SK-N-SH (cell line): ENCODE measurements around the gene ADRA1B. TPM values are rescaled to one million over a fixed set of nuclear protein-coding genes. Genes with fewer than 3 reads are reported as not detected.

Experiments
- CTCF ChIA-PET: fragments of 300-600, 350-600 bp; formaldehyde crosslinking; extraction: SDS; loops from one replicate; lab custom pipeline; 2021; lab: Yijun Ruan, JAX
- POLR2A ChIA-PET: fragments of 350-600 bp; sonication (Branson Sonifier 250); formaldehyde crosslinking; extraction: SDS; loops from one replicate; lab custom pipeline; 2020; ENCODE audit warnings: antibody characterized with exemption, inconsistent platforms; lab: Yijun Ruan, JAX
- DNase-seq: peaks from one replicate; pipeline ENCODE4 v3.0.0; 2012
- H2AFZ ChIP-seq: fragments of 200-600 bp; sonication (generic); 2 replicates; pipeline ENCODE4 v1.8.1; 2016; ENCODE audit warnings: antibody characterized with exemption, mild to moderate bottlenecking, low read depth
- H3F3A ChIP-seq: fragments of 200-600 bp; sonication (generic); replicated peaks from 2 replicates; pipeline ENCODE3; 2016; ENCODE audit warnings: antibody characterized with exemption, mild to moderate bottlenecking; ENCODE audit not compliant: insufficient read depth
- H3K27ac ChIP-seq, 2 experiments: fragments of 200-500 bp in 1 of 2; fragments of 200-600 bp in 1 of 2; sonication (Bioruptor generic) in 1 of 2; sonication (generic), shearing (Covaris generic) in 1 of 2; 2 replicates each; pipeline versions ENCODE4 v1.5.1 to v1.6.1; 2014 to 2016; ENCODE audit warnings: low read depth in 2 of 2, inconsistent platforms in 1 of 2, low read length in 1 of 2, mild to moderate bottlenecking in 1 of 2, mixed read lengths in 1 of 2
- H3K27me3 ChIP-seq: fragments of 200-600 bp; sonication (generic), shearing (Covaris generic); 2 replicates; pipeline ENCODE4 v1.6.1; 2016; ENCODE audit warnings: mixed run types; ENCODE audit not compliant: insufficient read depth
- H3K36me3 ChIP-seq, 2 experiments: fragments of 200-500 bp in 1 of 2; fragments of 200-600 bp in 1 of 2; sonication (Bioruptor generic) in 1 of 2; sonication (generic) in 1 of 2; replicated peaks in 1 of 2; 2 replicates each; pipeline versions ENCODE3 to v1.5.1; 2014 to 2016; ENCODE audit warnings: low read length in 1 of 2, mild to moderate bottlenecking in 1 of 2; ENCODE audit not compliant: insufficient read depth in 2 of 2, control insufficient read depth in 1 of 2
- H3K4me1 ChIP-seq, 2 experiments: fragments of 200-500 bp in 1 of 2; fragments of 200-600 bp in 1 of 2; sonication (Bioruptor generic) in 1 of 2; sonication (generic), shearing (Covaris generic) in 1 of 2; 2 replicates each; pipeline versions ENCODE4 v1.5.1 to v1.6.1; 2014 to 2016; ENCODE audit warnings: low read depth in 1 of 2, low read length in 1 of 2, mixed run types in 1 of 2; ENCODE audit not compliant: insufficient read depth in 2 of 2, control insufficient read depth in 1 of 2
- H3K4me2 ChIP-seq: fragments of 200-600 bp; sonication (generic), shearing (Covaris generic); 2 replicates; pipeline ENCODE4 v1.6.1; 2017; ENCODE audit warnings: mixed run types
- H3K4me3 ChIP-seq, 2 experiments: fragments of 200-500 bp in 1 of 2; fragments of 200-600 bp in 1 of 2; sonication (Bioruptor generic) in 1 of 2; sonication (generic), shearing (Covaris generic) in 1 of 2; 2 replicates each; pipeline versions ENCODE4 v1.5.1 to v1.8.1; 2014 to 2016; ENCODE audit warnings: low read depth in 2 of 2, inconsistent platforms in 1 of 2, low read length in 1 of 2, mild to moderate bottlenecking in 1 of 2, mixed read lengths in 1 of 2, moderate library complexity in 1 of 2
- H3K79me2 ChIP-seq: fragments of 200-600 bp; sonication (generic); 2 replicates; pipeline ENCODE4 v1.8.1; 2017; ENCODE audit warnings: mild to moderate bottlenecking; ENCODE audit not compliant: insufficient read depth
- H3K9ac ChIP-seq: fragments of 200-600 bp; sonication (generic); 2 replicates; pipeline ENCODE4 v1.6.1; 2017; ENCODE audit warnings: mixed run types
- H3K9me2 ChIP-seq: fragments of 200-600 bp; sonication (generic); 2 replicates; pipeline ENCODE4 v1.6.1; 2017; ENCODE audit warnings: mixed run types
- H3K9me3 ChIP-seq: fragments of 200-600 bp; sonication (generic); 2 replicates; pipeline ENCODE4 v1.6.1; 2017; ENCODE audit warnings: mixed run types, mild to moderate bottlenecking, moderate library complexity
- H4K20me1 ChIP-seq: fragments of 200-600 bp; sonication (generic); 2 replicates; pipeline ENCODE4 v1.6.1; 2017; ENCODE audit warnings: mild to moderate bottlenecking, mixed run types; ENCODE audit not compliant: insufficient read depth
- CTCF ChIP-seq: fragments of 200-600 bp; sonication (generic); IDR thresholded peaks from 2 replicates; pipeline ENCODE4 v1.6.1; 2017; ENCODE audit warnings: antibody characterized with exemption, mild to moderate bottlenecking, moderate library complexity
- ELF1 ChIP-seq: IDR thresholded peaks from 2 replicates; pipeline ENCODE4 v1.4.0; 2012
- FOSL2 ChIP-seq: IDR thresholded peaks from 2 replicates; pipeline ENCODE4 v1.4.0; 2012; ENCODE audit warnings: low read depth, mild to moderate bottlenecking, moderate library complexity, borderline replicate concordance
- FOXM1 ChIP-seq: IDR thresholded peaks from 2 replicates; pipeline ENCODE4 v1.4.0; 2012; ENCODE audit warnings: low read depth, mild to moderate bottlenecking
- IRF3 ChIP-seq: fragments of 150-350 bp; IDR thresholded peaks from 2 replicates; pipeline ENCODE4 v1.6.1; 2016; ENCODE audit warnings: mild to moderate bottlenecking, low read depth, low read length
- JUND ChIP-seq: IDR thresholded peaks from 2 replicates; pipeline ENCODE4 v1.4.0; 2012
- NRF1 ChIP-seq: IDR thresholded peaks from 2 replicates; pipeline ENCODE4 v1.6.1; 2012; ENCODE audit warnings: low read depth, mild to moderate bottlenecking, low read length
- RCOR1 ChIP-seq: fragments of 150-350 bp; IDR thresholded peaks from 2 replicates; pipeline ENCODE4 v1.6.1; 2017; ENCODE audit warnings: antibody characterized with exemption, low read length
- REST ChIP-seq: IDR thresholded peaks from 2 replicates; pipeline ENCODE4 v1.6.1; 2012; ENCODE audit warnings: mild to moderate bottlenecking, low read depth, low read length, moderate library complexity
- RFX5 ChIP-seq: IDR thresholded peaks from 2 replicates; pipeline ENCODE4 v1.6.1; 2012; ENCODE audit warnings: mild to moderate bottlenecking, improper control_type of control experiment, low read length
- RXRA ChIP-seq: IDR thresholded peaks from 2 replicates; pipeline ENCODE4 v1.4.0; 2012; ENCODE audit warnings: low read depth, mild to moderate bottlenecking, borderline replicate concordance
- SIN3A ChIP-seq: IDR thresholded peaks from 2 replicates; pipeline ENCODE4 v1.6.1; 2012; ENCODE audit warnings: low read depth, mild to moderate bottlenecking, low read length, moderate library complexity, borderline replicate concordance
- TAF1 ChIP-seq: IDR thresholded peaks from 2 replicates; pipeline ENCODE4 v1.6.1; 2012; ENCODE audit warnings: low read depth, mild to moderate bottlenecking, low read length, moderate library complexity, borderline replicate concordance
- TCF12 ChIP-seq: IDR thresholded peaks from 2 replicates; pipeline ENCODE4 v1.4.0; 2012
- TEAD4 ChIP-seq: IDR thresholded peaks from 2 replicates; pipeline ENCODE4 v1.4.0; 2012; ENCODE audit warnings: mild to moderate bottlenecking, borderline replicate concordance; ENCODE audit not compliant: insufficient read depth
- USF1 ChIP-seq: IDR thresholded peaks from 2 replicates; pipeline ENCODE4 v1.4.0; 2012; ENCODE audit warnings: low read depth, borderline replicate concordance
- USF2 ChIP-seq: fragments of 150-350 bp; IDR thresholded peaks from 2 replicates; pipeline ENCODE4 v1.6.1; 2017; ENCODE audit warnings: antibody characterized with exemption, low read length, low read depth, borderline replicate concordance
- WGBS: methylation state at CpG from one replicate; pipeline ENCODE4 v1.1.6; 2017; ENCODE audit warnings: low lambda C conversion rate; 5-methylcytosine and 5-hydroxymethylcytosine counted together
- polyA plus RNA-seq, 3 experiments: library from polyadenylated mRNA; depleted of rRNA; stranded (reverse); fragments of >200 nt; gene quantifications; 2 replicates each; pipeline ENCODE4 v1.2.3, GENCODE V29; 2012

Gene ADRA1B
- polyA plus RNA-seq, 1 of the 3 experiments (the other 2 are of a cell fraction) = 2.2 TPM

- no peaks in the 10 kb centered on the region for H3K4me1 ChIP-seq
- H4K20me1 ChIP-seq = no peaks in the 10 kb centered on the region
- WGBS = 83% methylated on average over 4 of the region's 4 CpGs
- H3K9me3 ChIP-seq = no peaks in the 10 kb centered on the region
- TF ChIP-seq RXRA (no peak), USF2 (no peak), IRF3 (no peak), FOXM1 (no peak), TAF1 (no peak), NRF1 (no peak), RCOR1 (no peak), TCF12 (no peak), USF1 (no peak), ELF1 (no peak), RFX5 (no peak)
- peaks cover 0 to 3% of the 10 kb centered on the region in 2 experiments for H3K36me3 ChIP-seq
- ChIA-PET CTCF (interaction anchor here (0.7 to 1.3 kb wide), 3 partner anchors 10 to 25 kb away, joined by 3 to 5 read pairs (median 4); no protein-coding TSS in a partner anchor), POLR2A (no interaction called here)
- no peak overlapping the region for H3K9ac ChIP-seq
- no peak overlapping the region for H3K4me2 ChIP-seq
- no peak overlapping the region for H3K4me3 ChIP-seq
- H2AFZ ChIP-seq = no peak overlapping the region
- no peak overlapping the region for H3K27ac ChIP-seq
- DNase-seq = no peak
- H3K79me2 ChIP-seq = no peaks in the 10 kb centered on the region
- H3K9me2 ChIP-seq = no peaks in the 10 kb centered on the region
- peaks cover 10% of the 10 kb centered on the region for H3F3A ChIP-seq
- H3K27me3 ChIP-seq = no peaks in the 10 kb centered on the region
Observed at GRCh38 chr5:159962214-159962613, 45.9 kb downstream of the ADRA1B start.

GRCh38 chr5:159963935-159964334, 47.7 kb downstream of the ADRA1B start:
- CTCF ChIA-PET = interaction anchor here (0.8 to 1.9 kb wide), 5 partner anchors 10 to 522 kb away, joined by 3 to 9 read pairs (median 3); no protein-coding TSS in a partner anchor
- Histone ChIP-seq H3K79me2 (no peaks in the 10 kb centered on the region), H3F3A (peaks cover 7% of the 10 kb centered on the region), H2AFZ (no peak overlapping the region), H3K27me3 (no peaks in the 10 kb centered on the region), H3K9me2 (no peaks in the 10 kb centered on the region), H3K4me2 (no peak overlapping the region), H3K27ac (no peak overlapping the region), H3K4me3 (no peak overlapping the region), H3K36me3 (peaks cover 0 to 3% of the 10 kb centered on the region in 2 experiments), H3K9ac (no peak overlapping the region), H4K20me1 (no peaks in the 10 kb centered on the region), H3K4me1 (no peaks in the 10 kb centered on the region), H3K9me3 (no peaks in the 10 kb centered on the region)
- POLR2A ChIA-PET = interaction anchor here (0.5 kb wide), 1 partner anchor 141 kb away, joined by 3 read pairs; no protein-coding TSS in a partner anchor
- DNase-seq = no peak
- 72% methylated on average over 6 of the region's 6 CpGs for WGBS
- no peak for TF ChIP-seq NRF1
- no peak for TF ChIP-seq SIN3A
- TF ChIP-seq USF1 = no peak
- no peak for TF ChIP-seq REST
- TF ChIP-seq TEAD4 = no peak
- TF ChIP-seq FOSL2 = no peak
- TF ChIP-seq JUND = no peak
- no peak for TF ChIP-seq IRF3
- no peak for TF ChIP-seq CTCF
